Medulla oblongata (tissue), 1 donor: ENCODE measurements around the gene C1orf21.
A peak's percentile ranks its signal among the peaks of the same experiment; 100 is the strongest.

Source experiments
- DNase-seq: peaks from one replicate; pipeline ENCODE4 v3.0.0-alpha.2; 2015; ENCODE audit errors: extremely low spot score

Gene C1orf21

DNA sequence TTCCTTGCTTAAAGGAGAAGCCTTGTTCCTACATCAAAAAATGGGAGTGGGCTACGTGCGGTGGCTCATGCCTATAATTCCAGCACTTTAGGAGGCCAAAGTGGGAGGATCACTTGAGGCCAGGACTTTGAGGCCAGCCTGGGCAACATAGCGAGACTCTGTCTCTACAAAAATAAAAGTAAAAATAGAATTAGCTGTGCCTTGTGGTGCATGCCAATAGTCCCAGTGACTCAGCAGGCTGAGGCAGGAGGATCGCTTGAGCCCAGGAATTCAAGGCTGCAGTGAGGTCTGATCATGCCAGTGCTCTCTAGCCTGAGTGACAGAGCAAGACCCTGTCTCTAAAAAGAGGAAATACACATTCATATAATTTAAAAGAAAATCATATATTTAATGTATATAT, 127.1 kb downstream of the C1orf21 start:
- no peak for DNase-seq

DNA sequence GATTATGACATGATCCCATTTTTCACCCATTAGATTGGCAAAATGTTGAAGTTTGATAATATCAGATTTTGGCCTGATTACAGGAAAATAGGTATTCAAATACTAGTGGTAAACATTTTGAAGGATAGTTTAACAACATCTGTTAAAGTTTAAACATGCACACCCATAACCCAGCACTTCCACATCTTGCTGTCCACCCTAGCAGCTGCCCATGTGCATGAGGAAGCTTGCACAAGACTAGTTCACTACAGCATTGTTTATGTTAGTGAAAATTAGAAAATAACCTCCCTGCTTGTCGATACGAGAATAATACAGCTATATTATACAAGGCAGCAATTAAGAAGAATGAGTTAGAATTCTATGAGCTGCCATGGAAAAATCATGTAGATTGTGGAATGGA, 127.6 kb downstream of the C1orf21 start:
- no peak for DNase-seq

DNA sequence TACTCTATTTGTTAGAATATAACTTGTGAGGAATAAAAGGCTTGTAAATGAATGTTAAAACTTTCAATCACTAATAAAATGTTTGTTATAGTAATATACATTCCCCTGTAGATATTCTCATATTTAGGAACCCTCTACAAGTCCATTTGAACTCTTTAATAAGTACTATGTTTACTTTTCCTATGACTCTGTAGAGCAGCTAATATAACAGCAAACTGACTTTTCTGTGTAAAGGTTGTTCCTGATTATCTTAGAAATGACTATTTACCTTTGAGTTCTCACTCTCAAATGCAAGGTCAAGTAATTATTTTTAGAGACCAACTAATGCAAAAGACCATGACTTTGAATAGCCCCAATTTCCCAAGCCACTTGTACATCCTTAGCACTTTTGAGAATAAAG, 130.3 kb downstream of the C1orf21 start:
- DNase-seq: no peak

DNA sequence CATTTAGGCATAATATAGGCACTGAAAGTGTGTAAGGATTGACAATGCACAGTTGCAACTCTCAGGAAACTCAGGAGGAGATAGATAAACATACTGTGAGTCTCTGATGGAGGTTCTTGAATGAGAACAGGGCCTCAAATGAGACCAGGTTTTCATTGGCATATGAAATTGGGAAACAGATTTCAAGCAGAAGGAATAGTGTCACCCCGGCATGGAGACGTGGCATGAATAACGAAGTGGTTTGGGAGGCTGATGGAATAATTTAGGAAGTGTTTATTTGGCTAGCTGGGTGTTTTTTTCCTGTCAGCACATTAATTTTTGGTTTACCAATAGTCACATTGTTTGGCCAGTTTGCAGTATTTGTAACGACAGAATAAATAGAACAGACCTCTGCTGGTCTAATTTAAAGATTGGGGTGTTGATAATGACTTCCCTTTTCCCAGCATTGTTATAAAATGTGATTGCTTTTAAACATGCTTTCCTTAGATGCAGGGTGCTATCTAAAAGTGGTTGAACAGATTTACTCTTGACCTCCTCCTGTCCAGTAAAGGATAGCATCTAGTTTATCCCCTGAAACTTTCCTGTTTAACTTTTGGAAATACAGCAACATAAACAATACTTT, 132.0 kb downstream of the C1orf21 start:
- no peak for DNase-seq

DNA sequence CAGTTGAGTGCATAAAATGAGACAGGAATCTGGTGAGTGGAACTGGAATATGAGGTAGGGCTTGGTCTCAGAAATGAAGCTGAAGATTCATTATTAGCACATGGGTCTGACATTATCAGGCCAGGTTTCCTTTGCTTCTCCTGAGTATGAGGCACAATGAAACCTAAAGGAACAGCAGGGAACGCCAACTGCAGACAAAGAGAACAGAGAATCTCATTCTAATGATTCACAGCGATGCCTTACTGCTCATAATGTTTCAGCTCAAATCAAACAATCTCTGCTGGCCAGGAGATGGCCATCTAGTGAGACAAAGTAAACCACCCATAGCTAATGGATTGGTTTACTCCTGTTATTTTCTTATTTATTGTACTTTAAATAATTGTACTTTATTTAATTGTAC, 133.5 kb downstream of the C1orf21 start:
- DNase-seq: no peak

DNA sequence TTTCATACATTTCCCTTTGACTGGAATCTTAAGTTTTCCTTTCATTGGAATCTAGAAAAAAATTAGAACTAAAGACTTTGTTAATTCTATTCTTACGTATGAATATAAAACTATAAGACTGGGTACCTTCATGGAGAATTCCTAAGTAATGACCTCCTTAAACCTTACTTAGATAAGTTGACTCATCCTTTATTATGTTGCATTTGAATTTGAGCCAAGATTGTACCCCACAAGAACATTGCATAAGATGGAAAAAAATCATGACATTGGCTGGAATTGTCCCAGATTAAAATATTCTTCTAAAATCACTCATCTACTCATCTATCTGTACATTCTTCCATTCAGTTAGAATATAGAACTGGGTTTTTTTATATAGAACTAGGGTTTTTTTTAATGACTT, 137.4 kb downstream of the C1orf21 start:
- DNase-seq: no peak

DNA sequence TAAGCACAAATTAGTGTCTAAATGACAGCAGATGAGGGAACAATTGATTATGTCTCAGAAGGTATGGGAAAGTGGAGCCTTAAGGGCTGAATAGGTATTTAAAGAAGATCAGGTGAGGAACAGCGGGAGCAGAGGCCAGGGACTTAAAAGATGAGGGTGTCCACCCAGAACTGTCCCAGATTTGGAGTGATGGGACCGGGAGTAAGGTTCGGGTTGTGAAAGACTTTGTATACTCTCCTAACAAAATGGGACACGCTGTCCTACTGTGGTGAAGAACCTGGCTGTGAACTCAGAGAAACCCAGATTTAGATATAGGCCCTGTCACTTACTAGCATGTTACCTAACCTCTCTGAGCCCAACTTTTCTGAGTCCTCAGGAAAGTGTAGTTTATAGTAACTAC, 140.6 kb downstream of the C1orf21 start:
- no peak for DNase-seq

DNA sequence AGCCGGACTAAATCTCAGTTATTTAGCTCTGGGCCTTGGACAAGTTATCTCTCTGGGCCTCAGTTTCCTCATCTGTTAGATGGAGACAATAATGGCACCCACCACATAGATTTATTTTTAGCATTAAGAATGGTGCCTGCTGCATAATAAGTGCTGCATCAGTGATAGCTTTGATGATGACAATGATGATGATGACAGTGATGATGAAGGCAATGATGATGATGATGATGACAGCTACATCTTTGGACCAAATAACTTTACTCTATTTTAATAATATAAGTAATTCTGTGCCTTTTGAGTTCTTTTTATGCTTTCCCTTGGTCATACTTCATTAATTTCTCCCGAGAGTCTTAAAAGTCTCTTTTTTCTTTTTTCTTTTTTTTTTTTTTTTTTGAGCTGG, 143.4 kb downstream of the C1orf21 start:
- DNase-seq: no peak

DNA sequence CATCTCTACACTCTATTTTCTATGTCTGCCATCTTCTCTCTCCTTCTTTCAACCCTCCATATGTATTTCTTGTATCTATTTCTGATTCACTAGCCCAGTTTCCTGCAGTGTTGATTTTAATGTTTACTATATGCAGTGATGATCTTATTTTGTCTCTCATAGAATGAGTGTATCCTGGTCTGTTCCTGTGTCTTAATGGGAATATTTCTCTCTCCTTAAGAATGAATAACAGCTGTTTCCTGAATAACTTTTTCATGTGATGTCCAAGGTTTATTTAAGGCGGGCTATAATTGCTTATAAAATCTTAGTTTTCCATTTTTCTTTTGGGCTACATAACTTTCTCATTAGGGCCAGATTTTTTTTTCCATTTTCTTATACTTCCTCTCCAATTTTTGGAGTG, 144.5 kb downstream of the C1orf21 start:
- DNase-seq: no peak

DNA sequence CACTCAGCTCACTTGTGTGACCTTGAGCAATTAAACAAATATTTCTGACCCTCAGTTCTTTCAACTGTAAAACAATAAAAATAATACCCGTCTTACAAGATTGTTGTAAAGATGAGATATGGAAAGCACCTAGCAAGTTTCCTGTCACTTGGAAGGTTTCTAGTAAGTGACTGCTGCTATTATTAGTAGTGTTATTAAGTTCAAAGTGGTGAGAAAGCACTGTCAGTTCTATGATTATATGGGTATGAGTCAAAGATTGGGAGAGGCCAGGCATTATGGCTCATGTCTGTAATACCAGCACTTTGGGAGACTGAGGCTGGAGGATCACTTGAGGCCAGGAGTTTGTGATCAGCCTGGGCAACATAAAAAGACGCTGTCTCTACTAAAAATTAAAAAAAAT, 145.4 kb downstream of the C1orf21 start:
- no peak for DNase-seq

DNA sequence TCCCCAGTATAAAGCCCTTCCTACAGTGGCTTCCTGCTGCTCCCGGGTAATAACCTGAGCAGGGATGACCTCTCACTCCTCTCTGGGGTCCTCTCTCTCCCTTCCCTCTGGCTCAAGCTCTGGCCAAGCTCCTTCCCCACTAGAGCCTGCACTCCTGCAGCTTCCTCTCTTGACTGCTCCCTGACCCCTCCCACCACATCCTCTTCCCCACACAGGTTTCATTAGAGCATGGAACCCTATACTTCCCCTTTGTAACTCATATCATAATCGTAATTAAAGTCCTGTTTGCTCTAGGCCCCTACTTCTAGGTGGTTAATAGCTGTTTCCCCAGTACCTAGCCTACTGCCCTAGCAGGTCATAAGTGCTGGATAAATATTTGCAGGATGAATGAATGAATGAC, 146.2 kb downstream of the C1orf21 start:
- DNase-seq: no peak

DNA sequence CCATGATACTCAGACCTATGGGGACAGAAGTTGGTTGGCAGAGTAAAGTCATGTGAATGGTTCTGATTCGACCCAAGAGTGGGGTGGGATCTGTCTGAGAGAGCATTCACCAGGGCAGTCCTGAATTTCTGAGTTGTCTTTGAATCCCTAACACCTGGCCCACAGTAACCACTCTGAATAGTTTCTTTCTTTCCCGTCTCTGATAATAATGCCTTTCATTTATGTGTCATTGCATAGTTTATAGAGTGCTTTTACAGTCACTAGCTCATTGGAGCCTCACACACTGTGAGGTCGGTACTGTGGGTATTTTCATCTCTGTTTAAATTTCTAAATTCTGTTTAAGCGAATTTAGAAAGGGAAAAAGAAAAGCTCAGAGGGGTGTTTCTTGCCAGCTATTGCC, 147.1 kb downstream of the C1orf21 start:
- DNase-seq: peak; percentile 25

DNA sequence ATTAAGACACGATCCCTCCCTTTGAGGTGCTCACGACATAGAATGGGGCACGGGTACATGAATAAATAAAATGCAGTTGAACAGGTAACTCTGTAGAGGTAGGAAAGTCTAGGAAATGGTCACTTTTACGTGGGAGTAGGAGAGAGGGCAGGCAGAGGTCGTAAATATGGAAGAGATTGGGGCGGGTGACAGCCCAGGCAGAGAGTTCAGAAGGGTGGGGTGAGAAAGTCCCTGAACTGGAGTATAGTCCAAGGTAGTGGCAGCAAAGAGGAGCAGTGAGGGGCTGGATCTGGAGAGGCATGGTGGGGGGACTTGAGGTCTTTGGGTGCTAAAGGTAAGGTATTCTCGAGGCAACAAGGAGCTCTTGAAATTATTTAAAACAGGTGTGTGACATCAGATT, 147.9 kb downstream of the C1orf21 start:
- no peak for DNase-seq

DNA sequence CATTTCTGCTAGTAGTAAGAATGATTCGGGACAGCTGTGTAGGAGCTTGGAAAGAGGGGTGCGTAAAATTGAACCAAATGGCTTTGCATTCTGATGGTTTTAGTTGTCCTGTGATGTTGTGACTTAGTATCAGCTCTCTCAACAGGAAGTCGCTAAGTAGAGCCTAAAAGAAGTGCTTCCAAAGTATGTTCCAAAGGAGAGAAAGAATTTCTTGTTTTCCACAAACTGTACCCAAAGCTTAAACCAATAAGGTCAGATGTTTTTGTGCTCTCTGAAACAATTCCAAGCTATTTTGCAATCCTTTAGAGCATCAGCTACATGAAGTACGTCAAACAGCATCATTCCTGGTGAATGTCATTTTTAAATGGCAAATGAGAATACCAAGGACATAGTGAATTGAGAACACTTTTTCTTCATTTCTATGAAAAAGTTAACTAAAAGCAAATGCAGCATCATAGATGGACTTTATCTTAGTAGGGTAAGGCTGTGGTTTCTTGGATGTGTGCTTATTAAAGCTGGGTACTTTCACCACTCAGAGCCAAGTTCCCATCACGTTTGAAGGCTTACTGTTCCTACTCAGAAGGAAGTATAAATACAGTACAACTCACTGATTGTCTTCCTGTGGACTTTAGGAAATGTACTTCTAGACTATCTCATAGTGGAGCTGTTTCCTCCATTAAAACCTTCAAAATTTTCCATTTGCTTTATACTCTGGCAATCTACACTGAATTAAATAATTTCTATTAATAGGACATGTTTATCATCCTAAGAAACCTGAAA, 148.6 kb downstream of the C1orf21 start:
- peak; percentile 26 for DNase-seq

DNA sequence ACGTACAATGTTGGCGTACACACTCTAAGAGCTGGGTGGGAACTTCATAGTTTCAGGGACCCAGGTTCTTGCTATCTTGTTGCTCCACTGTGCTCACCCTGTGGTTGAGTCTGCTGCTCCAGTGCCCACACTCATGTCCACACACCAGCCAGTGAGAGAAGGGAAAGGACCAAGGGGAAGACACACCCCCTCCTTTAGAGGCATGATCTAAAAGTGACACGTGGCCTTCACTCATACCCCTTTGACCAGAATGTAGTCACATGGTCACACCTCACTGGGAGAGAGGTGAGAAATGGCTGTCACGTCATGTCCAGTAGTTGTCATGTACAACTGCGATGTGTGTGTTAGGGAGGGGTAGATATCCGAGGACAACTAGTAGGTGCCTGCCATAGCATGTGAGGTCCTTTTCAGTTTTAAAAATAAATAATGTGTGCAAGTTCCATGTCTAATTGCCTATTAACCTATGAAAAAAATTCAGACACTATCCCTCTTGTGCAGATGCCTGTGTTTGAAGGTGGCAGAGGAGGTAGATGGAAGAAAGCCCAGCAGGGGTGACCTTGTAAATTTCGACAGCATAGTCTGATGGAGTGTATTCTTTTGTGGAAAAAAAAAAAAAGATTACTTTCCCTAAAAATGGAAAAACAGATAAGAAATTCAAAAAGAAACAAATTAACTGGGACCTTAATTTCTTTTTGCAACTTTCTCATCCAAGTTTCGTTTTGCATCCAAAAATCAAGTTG, 149.6 kb downstream of the C1orf21 start:
- DNase-seq: no peak

DNA sequence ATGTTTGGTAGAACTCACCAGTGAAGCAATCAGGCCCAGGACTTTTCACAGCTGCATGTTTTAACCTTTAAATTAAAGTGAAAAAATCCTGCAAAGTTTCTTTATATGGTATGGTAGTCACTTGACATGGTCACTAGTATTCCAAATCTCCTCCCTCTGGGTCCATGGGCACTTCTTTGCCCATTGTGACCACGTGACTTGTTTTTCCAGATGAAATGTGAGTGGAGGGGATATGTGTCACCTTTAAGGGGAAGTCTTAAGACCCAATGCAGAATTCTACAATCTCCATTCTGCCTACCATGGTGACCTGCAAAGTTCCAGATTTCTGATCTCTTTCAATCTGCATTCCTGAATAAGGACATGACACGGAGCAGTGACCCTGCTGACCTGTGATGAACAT, 152.8 kb downstream of the C1orf21 start:
- DNase-seq: no peak

DNA sequence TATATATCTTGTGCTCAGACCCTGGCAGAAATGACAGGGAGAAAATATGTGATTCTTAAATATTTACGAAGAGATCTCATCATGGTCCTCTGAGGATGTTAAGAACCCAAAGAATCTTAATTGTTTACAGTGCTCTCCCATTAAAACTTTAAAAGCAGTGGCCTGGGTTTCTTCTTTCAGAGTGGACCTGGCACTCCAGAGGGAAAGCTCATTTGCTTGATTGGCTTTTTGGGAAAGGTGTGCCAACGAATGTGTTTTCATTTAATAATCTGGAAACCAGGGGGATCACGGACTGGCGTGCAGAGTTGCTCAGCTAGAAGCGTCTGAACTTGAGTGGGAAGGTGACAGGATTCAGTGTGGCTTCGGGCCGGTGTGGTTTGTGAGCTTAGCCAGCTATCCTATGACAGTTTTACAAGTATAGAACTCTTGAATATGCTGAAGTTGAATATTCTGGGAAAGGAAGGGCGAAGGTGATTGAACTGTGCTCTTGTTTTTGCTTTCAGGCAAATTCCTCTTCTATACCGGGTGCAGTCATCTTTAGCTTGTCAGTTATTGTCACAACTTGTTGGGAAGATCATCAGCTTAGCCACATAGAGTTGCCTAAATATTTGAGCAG, 154.8 kb downstream of the C1orf21 start:
- no peak for DNase-seq

DNA sequence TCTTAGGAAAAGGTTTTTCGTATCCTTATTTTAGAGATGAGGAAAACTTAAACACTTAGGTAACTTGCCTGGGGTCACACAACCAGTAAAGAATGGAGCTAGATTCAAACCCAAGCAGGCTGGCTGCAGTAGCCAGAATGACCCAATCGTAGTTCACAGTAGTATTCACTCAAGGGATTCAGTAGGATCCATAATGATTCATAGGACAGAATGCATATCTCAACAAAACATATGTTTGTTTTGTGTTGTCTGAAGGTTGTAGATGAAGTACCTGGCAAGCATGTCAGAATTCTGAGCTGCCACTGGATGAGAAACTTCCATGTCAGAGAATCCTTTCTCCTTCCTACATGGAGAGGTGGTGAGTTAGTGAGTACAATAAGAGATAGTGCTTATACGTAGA, 155.5 kb downstream of the C1orf21 start:
- no peak for DNase-seq

DNA sequence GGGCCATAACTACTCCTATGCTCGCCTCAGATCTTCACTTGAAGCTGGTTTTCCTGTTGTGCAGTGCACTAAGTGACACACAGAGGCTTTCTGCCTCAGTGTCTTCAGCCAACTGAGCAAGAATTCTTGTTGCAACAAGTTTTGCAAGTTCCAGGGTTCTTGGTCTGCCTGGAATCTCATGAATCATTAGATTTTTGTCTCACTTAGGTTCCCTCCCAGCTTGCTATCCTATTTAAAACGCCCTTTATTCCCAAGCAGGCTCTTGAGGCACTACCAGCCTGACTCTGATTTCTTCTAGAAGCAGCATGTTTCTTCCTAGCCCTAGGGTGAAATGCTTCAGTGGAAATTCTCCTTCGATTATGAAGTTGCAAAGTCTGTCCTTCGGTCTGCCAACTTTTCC, 158.8 kb downstream of the C1orf21 start:
- DNase-seq: no peak

DNA sequence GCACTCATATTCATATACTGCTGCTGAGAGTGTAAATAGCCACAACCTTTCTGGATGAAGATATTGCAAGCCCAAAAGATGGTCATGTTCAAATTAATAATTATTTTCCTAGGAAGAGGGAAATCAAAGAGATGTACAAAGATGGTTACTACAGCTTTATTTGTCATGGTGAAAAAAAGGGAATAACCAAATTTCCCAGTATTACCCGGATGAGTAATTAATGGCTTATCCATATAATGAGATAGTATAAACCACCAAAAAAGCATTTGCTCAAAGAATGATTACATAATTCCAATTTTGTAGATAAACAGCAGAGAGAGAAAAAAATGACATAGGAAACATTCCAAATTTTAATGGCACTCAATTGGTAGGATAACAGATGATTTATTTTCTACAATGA, 165.6 kb downstream of the C1orf21 start:
- no peak for DNase-seq

DNA sequence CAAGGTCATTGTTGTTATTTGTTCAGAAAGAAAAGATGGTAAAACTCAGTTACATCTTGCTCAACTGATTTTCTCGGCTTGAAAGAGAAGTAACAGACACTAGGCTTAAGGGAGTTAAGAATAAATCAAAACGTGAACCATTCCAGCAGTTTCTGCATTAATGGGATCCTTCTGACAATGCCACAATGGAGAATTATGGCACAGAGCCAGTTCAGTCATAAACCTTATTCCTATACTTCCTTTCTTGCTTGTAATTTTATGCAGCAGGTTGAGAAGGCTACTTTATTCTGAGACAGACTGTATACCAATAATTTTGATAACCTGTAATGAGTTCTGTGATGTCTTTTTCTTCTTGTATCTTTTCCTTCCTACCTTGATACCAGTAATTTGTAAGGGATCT, 167.0 kb downstream of the C1orf21 start:
- DNase-seq: no peak
